ENCODE measurements around the gene MRPS31. TPM values are rescaled to one million over a fixed set of nuclear protein-coding genes. Genes with fewer than 3 reads are reported as not detected.

The MRPS31 gene
- total RNA-seq, 1 experiment from 2014 or later, result 22.8 TPM

- Histone ChIP-seq H2AFZ (ENCODE audit: low read depth, low read length, poor library complexity, severe bottlenecking) (no peak overlapping the region), H3K4me1 (ENCODE audit: control insufficient read depth in 1 of 2, insufficient read depth in 2 of 2, low read length in 2 of 2) (no peaks in the 10 kb centered on the region), H3K27ac (ENCODE audit: low read depth, low read length) (no peak overlapping the region), H3K4me2 (ENCODE audit: low read length) (no peak overlapping the region), H3K4me3 (replicated peaks in 1 of 2; ENCODE audit: low read depth in 1 of 2, low read length in 2 of 2) (no peak overlapping the region), H3K9me3 (ENCODE audit: control insufficient read depth in 1 of 2, insufficient read depth in 1 of 2, low read depth in 1 of 2, low read length in 2 of 2) (no peaks in the 10 kb centered on the region), H3K9ac (ENCODE audit: low read length) (no peak overlapping the region), H3K36me3 (ENCODE audit: control insufficient read depth in 1 of 2, insufficient read depth in 2 of 2, low read length in 2 of 2) (peaks cover 0 to 22% of the 10 kb centered on the region in 2 experiments; a peak in 2 of 4 replicates), H3K79me2 (ENCODE audit: insufficient read depth, low read length) (peaks cover 6% of the 10 kb centered on the region), H3K27me3 (ENCODE audit: insufficient read depth, low read length) (no peaks in the 10 kb centered on the region), H3K9me2 (ENCODE audit: insufficient read depth) (no peaks in the 10 kb centered on the region), H4K20me1 (ENCODE audit: insufficient read depth) (no peaks in the 10 kb centered on the region)
- ChIA-PET POLR2A (no interaction called here), CTCF (no interaction called here), RAD21 (ENCODE audit: low non-redundant PET in 1 of 2, low total read pairs in 2 of 2, uncharacterized antibody in 2 of 2, unreplicated experiment in 2 of 2) (no interaction called here)
- no peak for ATAC-seq
- TF ChIP-seq ELF1 (IDR thresholded peaks at IDR 0.05; ENCODE audit: borderline replicate concordance, low read depth) (no peak), EZH2phosphoT487 (IDR thresholded peaks at IDR 0.05; ENCODE audit: borderline replicate concordance) (no peak), POLR2A (IDR thresholded peaks at IDR 0.05; ENCODE audit: borderline replicate concordance, extremely low read depth, insufficient read depth, insufficient read length) (no peak), ZNF274 (IDR thresholded peaks at IDR 0.05; ENCODE audit: low read depth, low read length) (no peak), JUND (IDR thresholded peaks at IDR 0.05) (no peak), ZFX (IDR thresholded peaks at IDR 0.05) (no peak), RAD21 (IDR thresholded peaks at IDR 0.05; ENCODE audit: low read depth) (no peak), EZH2 (IDR thresholded peaks at IDR 0.05) (no peak)
- TF ChIP-seq, protein P1, sequence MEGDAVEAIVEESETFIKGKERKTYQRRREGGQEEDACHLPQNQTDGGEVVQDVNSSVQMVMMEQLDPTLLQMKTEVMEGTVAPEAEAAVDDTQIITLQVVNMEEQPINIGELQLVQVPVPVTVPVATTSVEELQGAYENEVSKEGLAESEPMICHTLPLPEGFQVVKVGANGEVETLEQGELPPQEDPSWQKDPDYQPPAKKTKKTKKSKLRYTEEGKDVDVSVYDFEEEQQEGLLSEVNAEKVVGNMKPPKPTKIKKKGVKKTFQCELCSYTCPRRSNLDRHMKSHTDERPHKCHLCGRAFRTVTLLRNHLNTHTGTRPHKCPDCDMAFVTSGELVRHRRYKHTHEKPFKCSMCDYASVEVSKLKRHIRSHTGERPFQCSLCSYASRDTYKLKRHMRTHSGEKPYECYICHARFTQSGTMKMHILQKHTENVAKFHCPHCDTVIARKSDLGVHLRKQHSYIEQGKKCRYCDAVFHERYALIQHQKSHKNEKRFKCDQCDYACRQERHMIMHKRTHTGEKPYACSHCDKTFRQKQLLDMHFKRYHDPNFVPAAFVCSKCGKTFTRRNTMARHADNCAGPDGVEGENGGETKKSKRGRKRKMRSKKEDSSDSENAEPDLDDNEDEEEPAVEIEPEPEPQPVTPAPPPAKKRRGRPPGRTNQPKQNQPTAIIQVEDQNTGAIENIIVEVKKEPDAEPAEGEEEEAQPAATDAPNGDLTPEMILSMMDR (IDR thresholded peaks at IDR 0.05 in 2 of 3, conservative IDR thresholded peaks at IDR 0.05 in 1 of 3; ENCODE audit: borderline replicate concordance in 1 of 3, insufficient read depth in 1 of 3, low read depth in 2 of 3, low read length in 2 of 3), result no peak
- no TSS peak for BruUV-seq (replicated peaks)
- intact Hi-C loops (cut with micrococcal nuclease), result no loop called here
- no peak for DNase-seq (ENCODE audit: low read depth, low spot score)
Measured at GRCh38 chr13:40762849-40763248, 8.1 kb downstream of the MRPS31 start.

DNA sequence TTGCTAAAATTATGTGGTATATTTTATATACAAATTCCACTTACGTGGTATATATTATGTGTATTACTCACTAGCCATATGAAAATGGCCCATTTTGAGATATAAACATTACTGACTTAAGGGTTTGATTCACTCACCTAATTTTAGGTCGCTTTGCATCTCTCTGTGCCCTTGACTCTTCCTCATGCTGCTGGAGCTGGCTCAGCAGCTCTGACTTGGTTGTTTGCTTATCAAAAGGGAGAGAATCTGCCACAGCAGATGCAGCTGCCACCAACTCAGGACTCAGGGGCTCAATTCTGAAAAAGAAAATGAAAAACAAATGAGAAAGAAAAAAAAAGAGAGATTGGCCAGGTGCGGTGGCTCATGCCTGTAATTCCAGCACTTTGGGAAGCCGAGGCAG is 12.2 kb downstream of the MRPS31 start:
- ChIA-PET RAD21 (ENCODE audit: low non-redundant PET in 1 of 2, low total read pairs in 2 of 2, uncharacterized antibody in 2 of 2, unreplicated experiment in 2 of 2) (no interaction called here), POLR2A (no interaction called here), CTCF (no interaction called here)
- ATAC-seq (no peak), DNase-seq (ENCODE audit: low read depth, low spot score) (no peak)
- Histone ChIP-seq H4K20me1 (ENCODE audit: insufficient read depth) (no peaks in the 10 kb centered on the region), H3K4me2 (ENCODE audit: low read length) (no peak overlapping the region), H3K36me3 (ENCODE audit: control insufficient read depth in 1 of 2, insufficient read depth in 2 of 2, low read length in 2 of 2) (peaks cover 10 to 27% of the 10 kb centered on the region in 2 experiments; a peak in 3 of 4 replicates), H3K9me3 (ENCODE audit: control insufficient read depth in 1 of 2, insufficient read depth in 1 of 2, low read depth in 1 of 2, low read length in 2 of 2) (no peaks in the 10 kb centered on the region), H3K4me3 (replicated peaks in 1 of 2; ENCODE audit: low read depth in 1 of 2, low read length in 2 of 2) (no peak overlapping the region), H3K9me2 (ENCODE audit: insufficient read depth) (no peaks in the 10 kb centered on the region), H3K9ac (ENCODE audit: low read length) (no peak overlapping the region), H2AFZ (ENCODE audit: low read depth, low read length, poor library complexity, severe bottlenecking) (no peak overlapping the region), H3K27ac (ENCODE audit: low read depth, low read length) (no peak overlapping the region), H3K79me2 (ENCODE audit: insufficient read depth, low read length) (no peaks in the 10 kb centered on the region; the same call in 1 of the 2 replicates), H3K4me1 (ENCODE audit: control insufficient read depth in 1 of 2, insufficient read depth in 2 of 2, low read length in 2 of 2) (no peaks in the 10 kb centered on the region), H3K27me3 (ENCODE audit: insufficient read depth, low read length) (no peaks in the 10 kb centered on the region)
- no TSS peak for BruUV-seq (replicated peaks)
- TF ChIP-seq ZNF274 (IDR thresholded peaks at IDR 0.05; ENCODE audit: low read depth, low read length) (no peak), SRF (IDR thresholded peaks at IDR 0.05; ENCODE audit: low read depth) (no peak)
- intact Hi-C loops (cut with micrococcal nuclease), result no loop called here
